H1 (cell line): ENCODE results near the gene FOXF2. TPM values are rescaled to one million over a fixed set of nuclear protein-coding genes. Genes with fewer than 3 reads are reported as not detected.

Experiments
- BACH1 ChIP-seq: IDR thresholded peaks from 2 replicates; pipeline ENCODE4 v1.6.1; 2012; ENCODE audit warnings: low read length, improper control_type of control experiment
- CHD1 ChIP-seq: IDR thresholded peaks from 2 replicates; pipeline ENCODE4 v1.6.1; 2012; ENCODE audit warnings: low read depth, low read length, improper control_type of control experiment
- CHD2 ChIP-seq: IDR thresholded peaks from 2 replicates; pipeline ENCODE4 v1.6.1; 2012; ENCODE audit warnings: low read length, improper control_type of control experiment
- HDAC6 ChIP-seq: IDR thresholded peaks from one replicate; pipeline ENCODE4 v1.7.1; 2012; ENCODE audit warnings: low read depth, mild to moderate bottlenecking, inconsistent platforms, low read length, moderate library complexity
- RAD21 ChIP-seq, 2 experiments: IDR thresholded peaks in 1 of 2; conservative IDR thresholded peaks in 1 of 2; 2 replicates each; pipeline ENCODE4 v1.6.1; 2011; ENCODE audit warnings: low read depth in 2 of 2, low read length in 2 of 2, improper control_type of control experiment in 1 of 2, inconsistent platforms in 1 of 2, mild to moderate bottlenecking in 1 of 2, moderate library complexity in 1 of 2
- SAP30 ChIP-seq: fragments of 300-600 bp; sonication (generic); IDR thresholded peaks from 2 replicates; pipeline ENCODE4 v1.7.1; 2012; ENCODE audit warnings: low read length, moderate library complexity, mild to moderate bottlenecking, inconsistent platforms; ENCODE audit not compliant: insufficient read depth, insufficient replicate concordance
- SIRT6 ChIP-seq: IDR thresholded peaks from one replicate; pipeline ENCODE4 v1.7.1; 2012; ENCODE audit warnings: low read length, inconsistent platforms
- polyA plus RNA-seq, 7 experiments: library from polyadenylated mRNA; depleted of rRNA in 3 of 7; stranded (reverse) in 5 of 7; unstranded in 2 of 7; fragments of >200 nt in 5 of 7; fragments of 200-250 nt in 2 of 7; gene quantifications; 1 replicate in 5 of 7; 2 replicates in 1 of 7; 4 replicates in 1 of 7; pipeline versions ENCODE4 v1.2.1 to v1.2.3, GENCODE V29; 2011 to 2013; ENCODE audit warnings: missing spikeins in 2 of 7, mixed read lengths in 2 of 7
- total RNA-seq: library from RNA; stranded (reverse); fragmentation: NEBNext Ultra II Directional; extraction: Animal tissue kit (Norgen Biotek cat#: 25700); gene quantifications from 2 replicates; pipeline ENCODE4 v1.2.1, GENCODE V29; 2021

Gene FOXF2
- total and polyA plus RNA-seq, 2 of the 8 experiments (the other 6 are each of a cell fraction or from before 2014, with no cell fraction given), result 0.05 TPM; not detected in 1

DNA sequence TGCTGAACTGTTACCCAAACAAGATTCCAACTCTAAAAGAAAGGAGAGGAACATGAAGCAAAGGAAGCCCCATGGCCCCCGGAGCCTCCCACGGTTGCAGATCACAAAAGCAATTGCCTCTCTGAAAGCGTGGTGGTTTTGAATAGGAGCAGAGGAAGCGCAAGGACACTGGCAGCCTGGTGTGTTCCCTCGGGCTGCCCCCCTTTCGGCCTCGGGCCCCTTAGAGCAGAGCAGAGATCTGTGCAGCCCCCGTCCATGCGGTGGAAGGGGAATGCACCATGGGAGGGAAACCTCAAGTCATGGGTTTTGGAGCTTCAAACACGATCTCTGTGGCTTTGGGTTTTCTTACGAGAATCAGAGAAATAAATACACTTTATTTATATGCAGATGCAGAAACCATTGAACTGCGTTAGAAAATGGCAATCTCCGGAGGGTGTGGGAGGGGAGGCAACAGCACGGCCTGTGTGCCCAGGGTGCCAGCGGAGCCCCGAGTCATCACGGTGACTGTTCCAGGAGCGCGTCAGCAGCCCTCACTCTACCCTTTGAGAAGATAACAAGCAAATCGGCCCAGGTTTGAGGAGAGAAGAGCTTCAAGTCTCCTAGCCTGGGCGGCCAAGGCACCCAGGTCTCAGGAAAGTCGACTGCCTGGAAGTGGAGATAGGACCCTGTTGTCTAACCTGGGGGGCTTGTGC lies 20.5 kb downstream of the FOXF2 start (continued):
- TF ChIP-seq HDAC6 (no peak), CHD1 (no peak), CHD2 (no peak), RAD21 (IDR thresholded peaks at IDR 0.05 in 1 of 2, conservative IDR thresholded peaks at IDR 0.05 in 1 of 2; ENCODE audit: low read depth in 2 of 2, low read length in 2 of 2) (no peak), SIRT6 (no peak), SAP30 (no peak), BACH1 (no peak)
